B cell (primary cell): ENCODE results near the gene SH3BGR. TPM values are rescaled to one million over a fixed set of nuclear protein-coding genes. Genes with fewer than 3 reads are reported as not detected.
A peak's percentile ranks its signal among the peaks of the same experiment; 100 is the strongest.

Experiments
- ATAC-seq: fragments of 200-7000 bp; cut with Tn5 transposase; one replicate; pipeline ENCODE4 v1.10.0; 2021; ENCODE audit warnings: low read depth, mild to moderate bottlenecking, moderate number of reproducible peaks, moderate library complexity
- CTCF ChIA-PET: fragments of 350-600 bp; sonication (Branson Sonifier 250); formaldehyde crosslinking; loops from one replicate; lab custom pipeline; 2021; ENCODE audit warnings: antibody characterized with exemption, inconsistent platforms; lab: Charles Lee
- POLR2A ChIA-PET: fragments of 350-600 bp; sonication (Branson Sonifier 250); formaldehyde crosslinking; loops from one replicate; lab custom pipeline; 2021; ENCODE audit warnings: antibody characterized with exemption; lab: Charles Lee
- DNase-seq: peaks from one replicate; pipeline ENCODE4 v3.0.0; 2013
- H2AFZ ChIP-seq: 2 replicates; pipeline ENCODE4 v1.6.1; 2012; ENCODE audit warnings: mild to moderate bottlenecking, low read depth, low read length; ENCODE audit not compliant: insufficient read depth, poor library complexity, severe bottlenecking
- H3K27ac ChIP-seq, 2 donors: 1 replicate in 1 of 2; 2 replicates in 1 of 2; pipeline ENCODE4 v1.5.1; 2012 to 2013; ENCODE audit warnings: low read length in 2 of 2, mild to moderate bottlenecking in 2 of 2, moderate library complexity in 1 of 2
- H3K27me3 ChIP-seq, 4 experiments: fragments of 200-600 bp in 1 of 4; sonication (generic) in 1 of 4; replicated peaks in 1 of 4; 1 replicate in 2 of 4; 2 replicates in 2 of 4; pipeline versions ENCODE4 v1.6.1 to v1.7.0; 2013 to 2016; ENCODE audit warnings: low read length in 3 of 4, mild to moderate bottlenecking in 2 of 4, mixed read lengths in 1 of 4, moderate library complexity in 1 of 4; ENCODE audit not compliant: insufficient read depth in 4 of 4, control insufficient read depth in 3 of 4; ENCODE audit errors: control extremely low read depth in 1 of 4
- H3K36me3 ChIP-seq, 2 experiments: replicated peaks in 1 of 2; 1 replicate in 1 of 2; 2 replicates in 1 of 2; pipeline versions ENCODE4 v1.6.1 to v1.7.1; 2013; ENCODE audit warnings: low read length in 1 of 2; ENCODE audit not compliant: insufficient read depth in 2 of 2, control insufficient read depth in 1 of 2; ENCODE audit errors: control extremely low read depth in 1 of 2, extremely low read depth in 1 of 2
- H3K4me1 ChIP-seq, 2 donors: fragments of 200-600 bp in 1 of 2; sonication (generic) in 1 of 2; 1 replicate in 1 of 2; 2 replicates in 1 of 2; pipeline versions ENCODE4 v1.5.1 to v1.6.1; 2013 to 2017; ENCODE audit warnings: low read length in 2 of 2; ENCODE audit not compliant: control insufficient read depth in 2 of 2, insufficient read depth in 2 of 2
- H3K4me2 ChIP-seq: replicated peaks from 2 replicates; pipeline ENCODE3; 2012; ENCODE audit warnings: mild to moderate bottlenecking, low read depth, low read length; ENCODE audit not compliant: poor library complexity, severe bottlenecking
- H3K4me3 ChIP-seq, 5 experiments: fragments of 200-600 bp in 1 of 5; sonication (generic) in 1 of 5; 1 replicate in 3 of 5; 2 replicates in 2 of 5; pipeline versions ENCODE4 v1.5.1 to v1.7.0; 2011 to 2016; ENCODE audit warnings: low read length in 4 of 5, mild to moderate bottlenecking in 4 of 5, low read depth in 2 of 5, control low read depth in 1 of 5, moderate library complexity in 1 of 5; ENCODE audit not compliant: insufficient read depth in 1 of 5; ENCODE audit errors: control extremely low read depth in 1 of 5, extremely low read depth in 1 of 5
- H3K79me2 ChIP-seq: fragments of 200-600 bp; sonication (generic); one replicate; pipeline ENCODE4 v1.6.0; 2016; ENCODE audit warnings: low read length; ENCODE audit not compliant: control insufficient read depth, insufficient read depth
- H3K9ac ChIP-seq: fragments of 200-600 bp; sonication (generic); 2 replicates; pipeline ENCODE4 v1.6.1; 2017; ENCODE audit warnings: mild to moderate bottlenecking, low read length, moderate library complexity
- H3K9me3 ChIP-seq, 3 donors: one replicate each; pipeline versions ENCODE4 v1.6.1 to v1.7.1; 2013; ENCODE audit warnings: low read length in 2 of 3; ENCODE audit not compliant: control insufficient read depth in 2 of 3, insufficient read depth in 1 of 3; ENCODE audit errors: control extremely low read depth in 1 of 3
- H4K20me1 ChIP-seq: 2 replicates; pipeline ENCODE4 v1.6.0; 2012; ENCODE audit warnings: mild to moderate bottlenecking, low read length; ENCODE audit not compliant: insufficient read depth, control insufficient read depth, poor library complexity, severe bottlenecking
- H3K27ac Mint-ChIP-seq: one replicate; pipeline ENCODE4 v1.8.0; 2021; ENCODE audit warnings: mixed read lengths
- H3K27me3 Mint-ChIP-seq: one replicate; pipeline ENCODE4 v1.8.0; 2021; ENCODE audit warnings: mixed read lengths
- H3K4me1 Mint-ChIP-seq: one replicate; pipeline ENCODE4 v1.8.0; 2021; ENCODE audit warnings: mixed read lengths
- H3K4me3 Mint-ChIP-seq: one replicate; pipeline ENCODE4 v1.8.0; 2021; ENCODE audit warnings: mixed read lengths
- H3K9me3 Mint-ChIP-seq: one replicate; pipeline ENCODE4 v1.8.0; 2022; ENCODE audit warnings: mixed read lengths; ENCODE audit not compliant: insufficient read depth
- EZH2 ChIP-seq: IDR thresholded peaks from 2 replicates; pipeline ENCODE4 v1.6.1; 2012; ENCODE audit warnings: borderline replicate concordance, low read depth, mild to moderate bottlenecking, moderate library complexity, low read length; ENCODE audit not compliant: insufficient read depth, poor library complexity, severe bottlenecking
- WGBS: methylation state at CpG from one replicate; pipeline ENCODE4 v1.1.5; 2013; ENCODE audit warnings: missing lambda C conversion rate; ENCODE audit not compliant: insufficient coverage; 5-methylcytosine and 5-hydroxymethylcytosine counted together
- intact Hi-C: fragments of 100-400 bp; cut with micrococcal nuclease; formaldehyde crosslinking; loops from one replicate; pipeline ENCODE4 v1.10.0; 2022
- polyA plus RNA-seq: library from polyadenylated mRNA; depleted of rRNA; stranded (reverse); fragments of >200 nt; gene quantifications from 2 replicates; pipeline ENCODE4 v1.2.3, GENCODE V29; 2012
- total RNA-seq, 2 donors: library from RNA; stranded (reverse); fragments of 120-200 nt in 1 of 2; gene quantifications; 1 replicate in 1 of 2; 2 replicates in 1 of 2; pipeline versions ENCODE4 v1.2.3 to v1.2.4, GENCODE V29; 2013 to 2022
- TF ChIP-seq, protein P1 (sequence below): fragments of 200-600 bp; IDR thresholded peaks from one replicate; pipeline ENCODE4 v1.8.0; 2022; ENCODE audit warnings: antibody characterized with exemption, mild to moderate bottlenecking

Gene SH3BGR
- total and polyA plus RNA-seq, 2 donors (not counting 1 experiment from before 2014, with no cell fraction given): 0.21 to 1.7 TPM

DNA sequence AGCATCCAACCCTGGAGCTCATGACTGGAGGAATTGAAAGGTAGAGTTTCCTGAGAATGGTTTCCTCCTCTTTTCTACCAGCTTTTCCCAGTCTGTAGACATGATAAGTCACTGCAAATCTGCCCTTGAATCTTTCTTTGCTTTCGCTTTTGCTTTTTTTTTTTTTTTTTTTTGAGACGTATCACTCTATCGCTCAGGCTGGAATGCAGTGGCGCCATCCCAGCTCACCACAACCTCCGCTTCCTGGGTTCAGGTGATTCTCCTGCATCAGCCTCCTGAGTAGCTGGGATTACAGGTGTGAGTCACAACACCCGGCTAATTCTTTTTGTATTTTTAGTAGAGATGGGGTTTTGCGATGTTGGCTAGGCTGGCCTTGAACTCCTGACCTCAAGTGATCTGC is 4.5 kb upstream of the SH3BGR start:
- no peak overlapping the region for H3K9ac ChIP-seq
- TF ChIP-seq EZH2: no peak
- TF ChIP-seq, protein P1, sequence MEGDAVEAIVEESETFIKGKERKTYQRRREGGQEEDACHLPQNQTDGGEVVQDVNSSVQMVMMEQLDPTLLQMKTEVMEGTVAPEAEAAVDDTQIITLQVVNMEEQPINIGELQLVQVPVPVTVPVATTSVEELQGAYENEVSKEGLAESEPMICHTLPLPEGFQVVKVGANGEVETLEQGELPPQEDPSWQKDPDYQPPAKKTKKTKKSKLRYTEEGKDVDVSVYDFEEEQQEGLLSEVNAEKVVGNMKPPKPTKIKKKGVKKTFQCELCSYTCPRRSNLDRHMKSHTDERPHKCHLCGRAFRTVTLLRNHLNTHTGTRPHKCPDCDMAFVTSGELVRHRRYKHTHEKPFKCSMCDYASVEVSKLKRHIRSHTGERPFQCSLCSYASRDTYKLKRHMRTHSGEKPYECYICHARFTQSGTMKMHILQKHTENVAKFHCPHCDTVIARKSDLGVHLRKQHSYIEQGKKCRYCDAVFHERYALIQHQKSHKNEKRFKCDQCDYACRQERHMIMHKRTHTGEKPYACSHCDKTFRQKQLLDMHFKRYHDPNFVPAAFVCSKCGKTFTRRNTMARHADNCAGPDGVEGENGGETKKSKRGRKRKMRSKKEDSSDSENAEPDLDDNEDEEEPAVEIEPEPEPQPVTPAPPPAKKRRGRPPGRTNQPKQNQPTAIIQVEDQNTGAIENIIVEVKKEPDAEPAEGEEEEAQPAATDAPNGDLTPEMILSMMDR: no peak
- intact Hi-C loops: no loop called here
- Mint-ChIP-seq H3K4me3 (no peak overlapping the region), H3K27me3 (peaks cover 23% of the 10 kb centered on the region), H3K4me1 (peaks cover 12% of the 10 kb centered on the region), H3K9me3 (no peaks in the 10 kb centered on the region), H3K27ac (peak overlapping the region; percentile 50)
- H3K4me1 ChIP-seq: peaks cover 6 to 13% of the 10 kb centered on the region in 2 donors
- ChIA-PET POLR2A (interaction anchor here (0.5 kb wide), 1 partner anchor 134 kb away, joined by 7 read pairs; no protein-coding TSS in a partner anchor), CTCF (interaction anchor here (0.6 kb wide), 1 partner anchor 9 kb away, joined by 5 read pairs; no protein-coding TSS in a partner anchor)
- no peak overlapping the region for H2AFZ ChIP-seq
- no peak for DNase-seq
- H3K4me2 ChIP-seq: no peak overlapping the region
- no peaks in the 10 kb centered on the region for H3K9me3 ChIP-seq
- no peaks in the 10 kb centered on the region for H4K20me1 ChIP-seq
- ATAC-seq: no peak
- H3K4me3 ChIP-seq: no peak overlapping the region
- no peaks in the 10 kb centered on the region for H3K36me3 ChIP-seq
- no peak overlapping the region for H3K27ac ChIP-seq
- peaks cover 0 to 4% (median 0%) of the 10 kb centered on the region in 4 experiments for H3K27me3 ChIP-seq
- 100% methylated on average over 5 of the region's 7 CpGs for WGBS
- no peaks in the 10 kb centered on the region for H3K79me2 ChIP-seq

DNA sequence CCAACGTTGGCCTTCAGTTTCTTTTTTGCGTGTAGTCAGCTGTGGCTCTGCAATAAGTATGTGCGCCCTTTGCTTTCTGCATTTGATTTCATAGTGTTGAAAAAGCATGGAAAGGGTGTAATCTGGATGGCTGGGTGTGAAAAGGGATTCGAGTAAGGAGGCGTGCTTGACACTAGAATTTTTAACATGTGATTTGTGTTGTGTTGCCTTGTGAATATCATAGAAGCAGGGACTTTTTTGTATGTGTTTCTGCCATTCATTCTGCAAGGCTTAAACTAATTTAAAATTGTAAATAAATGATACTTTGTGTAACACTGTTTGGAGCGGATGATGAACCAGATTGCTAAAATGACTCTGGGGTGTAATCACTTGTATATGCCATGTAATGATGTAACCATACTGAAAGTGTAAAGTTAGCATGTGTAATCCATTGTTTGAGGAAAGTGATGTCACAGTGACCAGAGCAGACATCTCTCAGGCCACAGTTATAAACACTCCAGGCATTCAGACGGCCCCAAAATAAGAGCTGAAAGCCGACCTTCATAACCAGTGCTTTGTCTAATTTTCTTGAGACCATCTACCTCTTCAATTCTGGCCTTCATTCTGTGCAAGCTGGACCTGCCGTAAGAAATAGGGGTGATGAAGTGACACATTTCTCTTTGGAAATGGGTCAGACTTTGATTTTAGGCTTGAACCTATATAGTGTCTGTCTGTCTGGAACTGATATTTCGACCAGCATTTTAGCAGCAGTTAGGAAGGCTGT is 618 bp downstream of the SH3BGR start:
- H3K27me3 Mint-ChIP-seq: peaks cover 13% of the 10 kb centered on the region
- H3K9me3 ChIP-seq: no peaks in the 10 kb centered on the region
- ATAC-seq: no peak
- 93% methylated on average over 6 of the region's 10 CpGs for WGBS
- H3K27ac ChIP-seq: no peak overlapping the region
- H3K4me1 ChIP-seq: no peaks in the 10 kb centered on the region
- H3K27ac Mint-ChIP-seq: no peak overlapping the region
- ChIA-PET CTCF (interaction anchor here (0.9 kb wide), 1 partner anchor 11 kb away, joined by 3 read pairs; no protein-coding TSS in a partner anchor), POLR2A (no interaction called here)
- no peak overlapping the region for H3K9ac ChIP-seq
- H4K20me1 ChIP-seq: no peaks in the 10 kb centered on the region
- H3K4me2 ChIP-seq: no peak overlapping the region
- H3K9me3 Mint-ChIP-seq: no peaks in the 10 kb centered on the region
- no peaks in the 10 kb centered on the region for H3K36me3 ChIP-seq
- intact Hi-C loops: no loop called here
- no peak overlapping the region for H3K4me3 Mint-ChIP-seq
- no peaks in the 10 kb centered on the region for H3K4me1 Mint-ChIP-seq
- TF ChIP-seq EZH2: no peak
- TF ChIP-seq, protein P1: no peak
- no peak overlapping the region for H3K4me3 ChIP-seq
- no peak overlapping the region for H2AFZ ChIP-seq
- no peaks in the 10 kb centered on the region for H3K79me2 ChIP-seq
- peaks cover 0 to 4% (median 0%) of the 10 kb centered on the region in 4 experiments for H3K27me3 ChIP-seq
- DNase-seq: no peak
